HepG2 (cell line): ENCODE data around the gene SMAD7. TPM values are rescaled to one million over a fixed set of nuclear protein-coding genes. Genes with fewer than 3 reads are reported as not detected.

ENCODE experiments used
- DR1 ChIP-seq: sonication (generic); formaldehyde crosslinking; IDR thresholded peaks from 2 replicates; pipeline ENCODE4 v1.8.0; 2021; ENCODE audit warnings: mild to moderate bottlenecking, missing genetic modification reagents, inconsistent platforms
- ELF4 ChIP-seq: sonication (generic); formaldehyde crosslinking; IDR thresholded peaks from 2 replicates; pipeline ENCODE4 v1.5.0; 2020; ENCODE audit warnings: missing genetic modification reagents, mild to moderate bottlenecking, moderate library complexity, borderline replicate concordance
- FOXK2 ChIP-seq: fragments of 450-650 bp; IDR thresholded peaks from 2 replicates; pipeline ENCODE4 v1.6.1; 2016
- HNRNPL ChIP-seq: fragments of 200-400 bp; formaldehyde crosslinking; IDR thresholded peaks from 2 replicates; pipeline ENCODE4 v1.6.1; 2017; ENCODE audit warnings: mild to moderate bottlenecking, low read depth, low read length
- MAFK ChIP-seq, 2 experiments: IDR thresholded peaks in 1 of 2; conservative IDR thresholded peaks in 1 of 2; 2 replicates each; pipeline ENCODE4 v1.6.1; 2011; ENCODE audit warnings: improper control_type of control experiment in 2 of 2, low read length in 2 of 2
- MED1 ChIP-seq: sonication (generic); formaldehyde crosslinking; IDR thresholded peaks from 2 replicates; pipeline ENCODE4 v1.4.0; 2020; ENCODE audit warnings: missing genetic modification reagents
- RARA ChIP-seq: IDR thresholded peaks from 2 replicates; pipeline ENCODE4 v1.6.1; 2016; ENCODE audit warnings: missing genetic modification reagents, missing compliant biosample characterization
- RELA ChIP-seq: sonication (generic); formaldehyde crosslinking; IDR thresholded peaks from 2 replicates; pipeline ENCODE4 v1.4.0; 2020; ENCODE audit warnings: missing genetic modification reagents
- TP53 ChIP-seq: sonication (generic); formaldehyde crosslinking; conservative IDR thresholded peaks from 2 replicates; pipeline ENCODE4 v1.4.0; 2020; ENCODE audit warnings: missing genetic modification reagents
- TRIM24 ChIP-seq: sonication (generic); formaldehyde crosslinking; IDR thresholded peaks from 2 replicates; pipeline ENCODE4 v1.8.0; 2022; ENCODE audit warnings: mild to moderate bottlenecking, missing genetic modification reagents
- ZBTB20 ChIP-seq: sonication (generic); formaldehyde crosslinking; IDR thresholded peaks from 2 replicates; pipeline ENCODE4 v1.8.1; 2023; ENCODE audit warnings: missing genetic modification reagents, low read depth, mild to moderate bottlenecking, borderline replicate concordance
- ZBTB46 ChIP-seq: sonication (generic); formaldehyde crosslinking; IDR thresholded peaks from 2 replicates; pipeline ENCODE4 v1.4.0; 2020; ENCODE audit warnings: mild to moderate bottlenecking, missing genetic modification reagents, borderline replicate concordance
- ZNF234 ChIP-seq: sonication (generic); formaldehyde crosslinking; conservative IDR thresholded peaks from 2 replicates; pipeline ENCODE4 v1.5.1; 2020; ENCODE audit warnings: mild to moderate bottlenecking, missing genetic modification reagents
- ZNF264 ChIP-seq: sonication (generic); formaldehyde crosslinking; IDR thresholded peaks from 2 replicates; pipeline ENCODE4 v1.4.0; 2020; ENCODE audit warnings: missing genetic modification reagents
- ZNF451 ChIP-seq: sonication (generic); formaldehyde crosslinking; IDR thresholded peaks from 2 replicates; pipeline ENCODE4 v1.5.0; 2020; ENCODE audit warnings: mild to moderate bottlenecking, missing genetic modification reagents
- ZNF543 ChIP-seq: sonication (generic); formaldehyde crosslinking; IDR thresholded peaks from 2 replicates; pipeline ENCODE4 v1.4.0; 2020; ENCODE audit warnings: mild to moderate bottlenecking, missing genetic modification reagents
- ZNF639 ChIP-seq: conservative IDR thresholded peaks from 2 replicates; pipeline ENCODE4 v1.6.1; 2018; ENCODE audit warnings: missing genetic modification reagents
- polyA plus RNA-seq, 8 experiments: library from polyadenylated mRNA; depleted of rRNA in 3 of 8; stranded (reverse) in 7 of 8; unstranded in 1 of 8; fragments of >200 nt; fragmentation: Illumina TruSeq in 4 of 8; extraction: Trizol in 4 of 8; gene quantifications; 2 replicates each; pipeline versions ENCODE4 v1.2.1 to v1.2.3, GENCODE V29; 2011 to 2016; ENCODE audit warnings: low read depth in 4 of 8, missing spikeins in 1 of 8, mixed read lengths in 1 of 8; ENCODE audit not compliant: insufficient read depth in 1 of 8
- total RNA-seq, 5 experiments: library from RNA; depleted of rRNA; stranded (reverse); fragments of >200 nt; fragmentation: Illumina TruSeq; extraction: Trizol; gene quantifications; 2 replicates each; pipeline ENCODE4 v1.2.3, GENCODE V29; 2016; ENCODE audit warnings: low read depth in 1 of 5
- TF ChIP-seq, protein P1 (sequence below): sonication (generic); formaldehyde crosslinking; IDR thresholded peaks from 2 replicates; pipeline ENCODE4 v1.8.0; 2022; ENCODE audit warnings: missing genetic modification reagents, mild to moderate bottlenecking, moderate library complexity, borderline replicate concordance
- TF ChIP-seq, protein P2 (sequence below): sonication (generic); formaldehyde crosslinking; IDR thresholded peaks from 2 replicates; pipeline ENCODE4 v1.4.0; 2020; ENCODE audit warnings: missing genetic modification reagents
- TF ChIP-seq, protein P3 (sequence below): sonication (generic); formaldehyde crosslinking; IDR thresholded peaks from 2 replicates; pipeline ENCODE4 v1.4.0; 2020; ENCODE audit warnings: mild to moderate bottlenecking, low read depth, missing genetic modification reagents

SMAD7 gene
- total and polyA plus RNA-seq, 2 of the 13 experiments (the other 11 are each of a cell fraction or from before 2014, with no cell fraction given) = 17.4 to 24.7 TPM

DNA sequence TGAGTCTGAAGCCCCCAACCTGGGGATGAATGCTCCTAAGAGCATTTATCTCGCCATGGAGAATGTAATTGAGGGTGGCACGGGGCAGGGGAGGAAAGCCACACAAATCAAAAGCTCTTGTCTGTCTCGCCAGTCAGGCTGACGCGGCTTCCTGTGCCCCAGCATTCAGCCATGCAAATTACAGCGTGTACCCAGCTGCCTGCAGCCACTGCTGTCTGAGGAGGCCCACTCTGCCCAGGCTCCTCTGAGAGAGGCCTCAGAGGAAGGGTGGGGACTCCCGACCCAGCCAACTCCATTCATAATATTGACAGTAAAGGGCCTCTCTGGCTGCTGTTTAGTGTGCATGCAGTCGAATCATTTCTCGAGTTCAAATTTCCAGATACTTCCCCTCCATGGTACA, 22.0 kb downstream of the SMAD7 start (continued):
- TF ChIP-seq TP53 (CRISPR knock-in tag) (no peak), ZNF451 (CRISPR knock-in tag) (no peak), ZNF264 (no peak), ELF4 (CRISPR knock-in tag) (no peak), MED1 (CRISPR knock-in tag) (peak; percentile 48; the same call in 1 of the 2 replicates), ZNF639 (CRISPR knock-in tag) (no peak), HNRNPL (peak; percentile 79), ZNF234 (CRISPR knock-in tag) (no peak), FOXK2 (no peak), ZBTB46 (CRISPR knock-in tag) (no peak), ZBTB20 (0 out of 2 replicates have a peak, but pooled peaks have one; percentile 18), DR1 (CRISPR knock-in tag) (no peak), TRIM24 (no peak), ZNF543 (CRISPR knock-in tag) (no peak), RELA (CRISPR knock-in tag) (no peak), MAFK (conservative IDR thresholded peaks at IDR 0.05 in 1 of 2, IDR thresholded peaks at IDR 0.05 in 1 of 2; ENCODE audit: low read length in 2 of 2) (no peak), RARA (CRISPR knock-in tag) (peak; percentile 44; the same call in 1 of the 2 replicates)
- TF ChIP-seq, protein P1, sequence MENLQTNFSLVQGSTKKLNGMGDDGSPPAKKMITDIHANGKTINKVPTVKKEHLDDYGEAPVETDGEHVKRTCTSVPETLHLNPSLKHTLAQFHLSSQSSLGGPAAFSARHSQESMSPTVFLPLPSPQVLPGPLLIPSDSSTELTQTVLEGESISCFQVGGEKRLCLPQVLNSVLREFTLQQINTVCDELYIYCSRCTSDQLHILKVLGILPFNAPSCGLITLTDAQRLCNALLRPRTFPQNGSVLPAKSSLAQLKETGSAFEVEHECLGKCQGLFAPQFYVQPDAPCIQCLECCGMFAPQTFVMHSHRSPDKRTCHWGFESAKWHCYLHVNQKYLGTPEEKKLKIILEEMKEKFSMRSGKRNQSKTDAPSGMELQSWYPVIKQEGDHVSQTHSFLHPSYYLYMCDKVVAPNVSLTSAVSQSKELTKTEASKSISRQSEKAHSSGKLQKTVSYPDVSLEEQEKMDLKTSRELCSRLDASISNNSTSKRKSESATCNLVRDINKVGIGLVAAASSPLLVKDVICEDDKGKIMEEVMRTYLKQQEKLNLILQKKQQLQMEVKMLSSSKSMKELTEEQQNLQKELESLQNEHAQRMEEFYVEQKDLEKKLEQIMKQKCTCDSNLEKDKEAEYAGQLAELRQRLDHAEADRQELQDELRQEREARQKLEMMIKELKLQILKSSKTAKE (CRISPR knock-in tag) = peak; percentile 60; the same call in 1 of the 2 replicates
- TF ChIP-seq, protein P2, sequence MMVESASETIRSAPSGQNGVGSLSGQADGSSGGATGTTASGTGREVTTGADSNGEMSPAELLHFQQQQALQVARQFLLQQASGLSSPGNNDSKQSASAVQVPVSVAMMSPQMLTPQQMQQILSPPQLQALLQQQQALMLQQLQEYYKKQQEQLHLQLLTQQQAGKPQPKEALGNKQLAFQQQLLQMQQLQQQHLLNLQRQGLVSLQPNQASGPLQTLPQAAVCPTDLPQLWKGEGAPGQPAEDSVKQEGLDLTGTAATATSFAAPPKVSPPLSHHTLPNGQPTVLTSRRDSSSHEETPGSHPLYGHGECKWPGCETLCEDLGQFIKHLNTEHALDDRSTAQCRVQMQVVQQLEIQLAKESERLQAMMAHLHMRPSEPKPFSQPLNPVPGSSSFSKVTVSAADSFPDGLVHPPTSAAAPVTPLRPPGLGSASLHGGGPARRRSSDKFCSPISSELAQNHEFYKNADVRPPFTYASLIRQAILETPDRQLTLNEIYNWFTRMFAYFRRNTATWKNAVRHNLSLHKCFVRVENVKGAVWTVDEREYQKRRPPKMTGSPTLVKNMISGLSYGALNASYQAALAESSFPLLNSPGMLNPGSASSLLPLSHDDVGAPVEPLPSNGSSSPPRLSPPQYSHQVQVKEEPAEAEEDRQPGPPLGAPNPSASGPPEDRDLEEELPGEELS (CRISPR knock-in tag) = 0 out of 2 replicates have a peak, but pooled peaks have one; percentile 20
- TF ChIP-seq, protein P3, sequence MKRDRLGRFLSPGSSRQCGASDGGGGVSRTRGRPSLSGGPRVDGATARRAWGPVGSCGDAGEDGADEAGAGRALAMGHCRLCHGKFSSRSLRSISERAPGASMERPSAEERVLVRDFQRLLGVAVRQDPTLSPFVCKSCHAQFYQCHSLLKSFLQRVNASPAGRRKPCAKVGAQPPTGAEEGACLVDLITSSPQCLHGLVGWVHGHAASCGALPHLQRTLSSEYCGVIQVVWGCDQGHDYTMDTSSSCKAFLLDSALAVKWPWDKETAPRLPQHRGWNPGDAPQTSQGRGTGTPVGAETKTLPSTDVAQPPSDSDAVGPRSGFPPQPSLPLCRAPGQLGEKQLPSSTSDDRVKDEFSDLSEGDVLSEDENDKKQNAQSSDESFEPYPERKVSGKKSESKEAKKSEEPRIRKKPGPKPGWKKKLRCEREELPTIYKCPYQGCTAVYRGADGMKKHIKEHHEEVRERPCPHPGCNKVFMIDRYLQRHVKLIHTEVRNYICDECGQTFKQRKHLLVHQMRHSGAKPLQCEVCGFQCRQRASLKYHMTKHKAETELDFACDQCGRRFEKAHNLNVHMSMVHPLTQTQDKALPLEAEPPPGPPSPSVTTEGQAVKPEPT = no peak
